ENCODE data around the gene AARSD1.
A peak's percentile ranks its signal among the peaks of the same experiment; 100 is the strongest.
"Not testable (repeated sequence)": the region's sequence is repeated elsewhere in the genome, so short reads cannot be mapped to it uniquely, and the experiment has no call there.

AARSD1 gene

DNA sequence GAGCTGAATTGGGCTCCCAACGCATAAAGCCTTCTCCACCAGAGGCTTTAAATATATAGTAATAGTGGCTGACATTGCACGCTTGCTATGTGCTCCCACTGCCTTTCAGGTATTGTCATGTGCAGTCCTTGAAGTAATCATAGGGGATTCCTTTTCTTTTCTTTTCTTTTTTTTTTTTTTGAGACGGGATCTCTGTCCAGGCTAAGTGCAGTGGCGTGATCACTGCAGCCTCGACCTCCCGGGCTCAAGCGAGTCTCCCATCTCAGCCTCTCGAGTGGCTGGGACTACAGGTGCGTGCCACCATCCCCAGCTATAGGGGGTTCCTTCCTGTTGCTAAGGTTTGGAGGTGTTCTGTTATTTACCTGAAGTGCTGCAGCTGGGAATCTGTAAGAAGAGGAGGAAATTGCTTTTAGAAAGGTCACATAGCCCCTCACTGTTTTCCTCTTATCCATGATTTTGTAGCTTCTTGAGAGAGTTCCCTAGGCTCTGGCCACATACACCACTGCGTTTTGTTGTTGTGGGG is 34.8 kb upstream of the AARSD1 start:
- H3K4me3 ChIP-seq (ENCODE audit: low read depth, low read length): peak overlapping the region; percentile 47
- TF ChIP-seq, protein P1, sequence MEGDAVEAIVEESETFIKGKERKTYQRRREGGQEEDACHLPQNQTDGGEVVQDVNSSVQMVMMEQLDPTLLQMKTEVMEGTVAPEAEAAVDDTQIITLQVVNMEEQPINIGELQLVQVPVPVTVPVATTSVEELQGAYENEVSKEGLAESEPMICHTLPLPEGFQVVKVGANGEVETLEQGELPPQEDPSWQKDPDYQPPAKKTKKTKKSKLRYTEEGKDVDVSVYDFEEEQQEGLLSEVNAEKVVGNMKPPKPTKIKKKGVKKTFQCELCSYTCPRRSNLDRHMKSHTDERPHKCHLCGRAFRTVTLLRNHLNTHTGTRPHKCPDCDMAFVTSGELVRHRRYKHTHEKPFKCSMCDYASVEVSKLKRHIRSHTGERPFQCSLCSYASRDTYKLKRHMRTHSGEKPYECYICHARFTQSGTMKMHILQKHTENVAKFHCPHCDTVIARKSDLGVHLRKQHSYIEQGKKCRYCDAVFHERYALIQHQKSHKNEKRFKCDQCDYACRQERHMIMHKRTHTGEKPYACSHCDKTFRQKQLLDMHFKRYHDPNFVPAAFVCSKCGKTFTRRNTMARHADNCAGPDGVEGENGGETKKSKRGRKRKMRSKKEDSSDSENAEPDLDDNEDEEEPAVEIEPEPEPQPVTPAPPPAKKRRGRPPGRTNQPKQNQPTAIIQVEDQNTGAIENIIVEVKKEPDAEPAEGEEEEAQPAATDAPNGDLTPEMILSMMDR (IDR thresholded peaks at IDR 0.05; ENCODE audit: borderline replicate concordance, insufficient read depth, low read depth, low read length): no peak

DNA sequence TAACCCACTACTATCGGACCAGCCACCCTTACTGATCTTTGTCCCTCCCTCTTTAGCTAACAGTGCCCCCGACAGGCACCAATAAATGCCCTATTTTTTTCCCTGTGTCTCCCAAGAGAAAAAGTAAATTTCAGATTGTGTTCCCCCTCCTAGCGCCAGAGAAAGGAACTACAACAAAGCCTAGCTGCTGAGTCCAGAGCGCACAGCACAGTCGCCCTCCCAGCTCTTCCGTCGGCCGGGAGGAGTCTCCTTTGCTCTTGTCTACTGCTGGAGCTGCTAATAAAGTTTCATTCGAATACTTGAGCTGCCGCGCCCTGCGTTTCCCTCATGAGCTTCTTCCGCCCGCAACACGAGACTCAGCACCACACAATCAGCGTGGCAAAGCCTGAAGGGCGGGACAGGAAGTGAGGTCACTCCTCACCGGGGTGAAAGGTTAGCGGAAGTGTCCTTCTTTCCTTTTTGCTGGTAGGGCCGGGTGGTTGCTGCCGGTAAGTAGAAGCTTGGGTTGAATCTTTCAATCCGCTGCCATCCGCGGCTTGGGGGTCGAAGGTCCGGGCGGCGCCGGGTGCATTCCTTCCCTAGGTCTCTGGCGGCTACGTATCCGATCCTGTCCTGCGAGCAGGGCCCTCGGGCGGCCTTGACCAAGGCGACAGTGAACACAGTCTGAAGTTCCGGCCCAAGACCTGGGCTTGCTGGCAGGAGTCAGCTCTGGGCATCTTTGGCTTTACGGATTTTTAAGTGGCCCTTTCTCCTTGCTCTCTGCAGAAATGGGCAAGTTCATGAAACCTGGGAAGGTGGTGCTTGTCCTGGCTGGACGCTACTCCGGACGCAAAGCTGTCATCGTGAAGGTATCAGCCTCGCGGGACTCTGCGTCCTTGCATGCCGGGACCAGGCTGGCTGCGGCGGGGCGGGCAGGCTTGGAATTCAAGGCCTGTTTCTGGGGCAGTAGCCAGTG is 34.0 kb upstream of the AARSD1 start, which contains the start of gene RPL27:
Gene RPL27 (plus strand): TSS at position 436 of the 955 bp plus-strand sequence. CDS start 332 bp downstream, at position 768.
- TF ChIP-seq, protein P1 (IDR thresholded peaks at IDR 0.05; ENCODE audit: borderline replicate concordance, insufficient read depth, low read depth, low read length): peak; percentile 73
- H3K4me3 ChIP-seq (ENCODE audit: low read depth, low read length): peak within 1 kb of the TSS; percentile 47

DNA sequence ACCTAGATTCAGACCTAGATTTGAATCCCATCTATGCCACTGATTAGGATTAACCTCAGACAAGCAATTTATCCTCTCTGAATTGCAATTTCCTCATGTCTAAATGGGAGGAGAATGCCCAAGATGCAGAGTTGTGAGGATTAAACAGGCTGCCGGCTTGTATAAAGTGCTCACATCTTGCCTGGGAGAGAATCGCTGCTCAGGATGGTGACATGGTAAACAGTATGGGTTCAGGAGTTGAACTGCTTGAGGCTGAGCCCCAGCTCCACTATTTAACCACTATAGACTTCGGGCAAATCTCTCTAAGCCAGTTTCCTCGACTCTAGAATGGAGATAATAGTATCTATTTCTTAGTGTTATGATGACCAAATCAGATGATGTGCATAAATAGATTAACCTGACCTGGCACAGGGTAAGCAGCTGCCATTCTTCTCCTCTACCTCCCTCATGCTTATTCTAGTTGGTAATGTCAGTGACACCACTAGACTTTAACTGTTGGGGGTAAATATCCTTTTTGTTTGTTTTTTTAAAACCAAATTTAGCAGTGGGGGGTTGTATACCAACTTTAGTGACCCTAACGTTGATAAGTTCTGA is 33.2 kb upstream of the AARSD1 start:
- TF ChIP-seq, protein P1 (IDR thresholded peaks at IDR 0.05; ENCODE audit: borderline replicate concordance, insufficient read depth, low read depth, low read length): no peak
- peak overlapping the region; percentile 29 for H3K4me3 ChIP-seq (ENCODE audit: low read depth, low read length)

DNA sequence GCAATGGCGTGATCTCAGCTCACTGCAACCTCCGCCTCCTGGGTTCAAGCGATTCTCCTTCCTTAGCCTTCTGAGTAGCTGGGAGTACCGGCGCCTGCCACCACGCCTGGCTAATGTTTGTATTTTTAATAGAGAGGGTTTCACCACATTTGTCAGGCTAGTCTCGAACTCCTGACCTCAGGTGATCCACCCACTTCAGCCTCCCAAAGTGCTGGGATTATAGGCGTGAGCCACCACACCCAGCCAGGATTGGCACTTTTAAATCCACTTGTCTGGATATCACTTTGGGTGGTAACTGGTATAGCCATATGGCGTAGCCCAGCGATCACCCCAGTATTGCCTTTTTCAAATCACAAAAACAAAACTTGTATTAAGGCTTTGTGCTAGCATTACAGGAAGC is 29.7 kb upstream of the AARSD1 start:
- H3K4me3 ChIP-seq (ENCODE audit: low read depth, low read length): not testable (repeated sequence)

DNA sequence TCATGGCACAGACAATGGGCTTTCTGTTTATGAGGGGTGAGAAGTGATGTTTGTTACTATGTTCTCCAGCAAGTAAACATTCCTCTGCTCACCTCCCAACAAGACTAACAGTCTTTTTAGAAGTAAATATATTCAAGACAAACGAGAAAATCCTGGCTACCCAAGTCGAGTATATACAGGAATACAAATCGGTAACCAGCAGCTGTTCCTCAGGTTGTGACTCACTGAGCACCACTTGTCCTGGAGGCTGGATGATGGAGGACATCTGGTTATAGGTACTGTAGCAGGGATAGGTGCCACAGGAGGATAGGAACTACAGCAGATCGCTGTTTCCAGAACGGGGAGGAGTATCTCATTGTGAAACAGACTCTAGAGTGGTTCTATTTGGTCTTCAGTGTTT is 28.6 kb upstream of the AARSD1 start:
- TF ChIP-seq, protein P1 (IDR thresholded peaks at IDR 0.05; ENCODE audit: borderline replicate concordance, insufficient read depth, low read depth, low read length): no peak
- no peak overlapping the region for H3K4me3 ChIP-seq (ENCODE audit: low read depth, low read length)

DNA sequence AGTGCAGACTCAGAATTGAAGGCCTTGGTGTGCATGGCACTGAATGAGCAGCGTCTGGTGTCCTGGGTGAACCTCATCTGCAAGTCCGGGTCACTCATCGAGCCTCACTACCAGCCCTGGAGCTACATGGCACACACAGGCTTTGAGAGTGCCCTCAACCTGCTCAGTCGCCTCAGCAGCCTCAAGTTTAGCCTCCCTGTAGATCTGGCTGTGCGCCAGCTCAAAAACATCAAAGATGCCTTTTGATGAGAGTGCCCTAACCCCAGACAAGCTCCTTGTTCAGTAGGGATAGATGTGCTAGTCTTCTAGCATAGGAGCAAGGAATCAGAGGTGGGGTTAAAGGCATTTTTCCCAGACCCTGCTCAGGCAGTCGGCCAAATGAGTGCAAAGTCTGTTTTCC is 27.2 kb upstream of the AARSD1 start:
- TF ChIP-seq, protein P1 (IDR thresholded peaks at IDR 0.05; ENCODE audit: borderline replicate concordance, insufficient read depth, low read depth, low read length): no peak
- H3K4me3 ChIP-seq (ENCODE audit: low read depth, low read length): no peak overlapping the region

DNA sequence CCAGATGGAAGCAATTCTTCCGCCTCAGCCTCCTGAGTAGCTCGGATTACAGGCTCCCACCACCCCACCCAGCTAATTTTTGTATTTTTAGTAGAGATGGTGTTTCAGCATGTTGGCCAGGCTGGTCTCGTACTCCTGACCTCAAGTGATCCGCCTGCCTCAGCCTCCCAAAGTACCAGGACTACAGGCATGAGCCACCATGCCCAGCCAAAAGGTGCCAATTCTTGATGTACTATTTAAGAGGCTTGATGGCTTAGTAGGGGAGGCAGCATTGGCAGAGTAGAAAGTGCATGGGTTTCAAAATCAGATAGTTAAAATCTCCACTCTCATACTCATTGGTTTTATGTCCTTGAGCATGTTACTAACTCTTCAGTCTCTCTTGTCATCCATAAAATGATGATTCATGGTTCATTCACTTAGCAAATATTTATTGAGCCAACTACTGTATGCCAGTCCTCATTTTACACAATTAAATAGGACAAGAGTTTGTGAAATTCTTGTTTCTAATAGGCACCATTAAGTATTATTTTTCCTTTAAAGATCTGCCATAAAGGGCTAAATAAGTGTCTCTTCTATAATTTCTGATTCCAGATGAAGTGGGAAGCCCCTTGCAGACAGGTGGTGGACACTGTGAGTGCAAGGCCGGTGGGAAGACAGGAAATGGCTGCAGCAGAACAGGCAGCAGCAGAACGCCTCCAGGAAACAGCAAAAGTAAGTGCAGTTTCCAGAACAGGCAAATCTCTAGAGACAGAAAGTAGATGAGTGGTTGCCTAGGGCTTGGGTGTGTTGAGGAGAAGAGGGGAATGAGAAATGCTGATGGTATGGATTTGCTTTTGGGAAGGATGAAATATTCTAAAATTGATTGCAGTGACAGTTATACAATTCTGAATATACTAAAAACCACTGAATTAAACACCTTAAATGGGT is 25.7 kb upstream of the AARSD1 start:
- H3K4me3 ChIP-seq (ENCODE audit: low read depth, low read length): no peak overlapping the region
- TF ChIP-seq, protein P1 (IDR thresholded peaks at IDR 0.05; ENCODE audit: borderline replicate concordance, insufficient read depth, low read depth, low read length): no peak
